GM18867 (cell line): ENCODE data around the gene SYNJ1.
"Not testable (repeated sequence)": the region's sequence is repeated elsewhere in the genome, so short reads cannot be mapped to it uniquely, and the experiment has no call there.

Experiments
- ATAC-seq: cut with Tn5 transposase; IDR thresholded peaks from one replicate; pipeline ENCODE4 v1.9.1; 2021; ENCODE audit warnings: mild to moderate bottlenecking, moderate library complexity; ENCODE audit not compliant: unreplicated experiment

SYNJ1 gene, protein sequence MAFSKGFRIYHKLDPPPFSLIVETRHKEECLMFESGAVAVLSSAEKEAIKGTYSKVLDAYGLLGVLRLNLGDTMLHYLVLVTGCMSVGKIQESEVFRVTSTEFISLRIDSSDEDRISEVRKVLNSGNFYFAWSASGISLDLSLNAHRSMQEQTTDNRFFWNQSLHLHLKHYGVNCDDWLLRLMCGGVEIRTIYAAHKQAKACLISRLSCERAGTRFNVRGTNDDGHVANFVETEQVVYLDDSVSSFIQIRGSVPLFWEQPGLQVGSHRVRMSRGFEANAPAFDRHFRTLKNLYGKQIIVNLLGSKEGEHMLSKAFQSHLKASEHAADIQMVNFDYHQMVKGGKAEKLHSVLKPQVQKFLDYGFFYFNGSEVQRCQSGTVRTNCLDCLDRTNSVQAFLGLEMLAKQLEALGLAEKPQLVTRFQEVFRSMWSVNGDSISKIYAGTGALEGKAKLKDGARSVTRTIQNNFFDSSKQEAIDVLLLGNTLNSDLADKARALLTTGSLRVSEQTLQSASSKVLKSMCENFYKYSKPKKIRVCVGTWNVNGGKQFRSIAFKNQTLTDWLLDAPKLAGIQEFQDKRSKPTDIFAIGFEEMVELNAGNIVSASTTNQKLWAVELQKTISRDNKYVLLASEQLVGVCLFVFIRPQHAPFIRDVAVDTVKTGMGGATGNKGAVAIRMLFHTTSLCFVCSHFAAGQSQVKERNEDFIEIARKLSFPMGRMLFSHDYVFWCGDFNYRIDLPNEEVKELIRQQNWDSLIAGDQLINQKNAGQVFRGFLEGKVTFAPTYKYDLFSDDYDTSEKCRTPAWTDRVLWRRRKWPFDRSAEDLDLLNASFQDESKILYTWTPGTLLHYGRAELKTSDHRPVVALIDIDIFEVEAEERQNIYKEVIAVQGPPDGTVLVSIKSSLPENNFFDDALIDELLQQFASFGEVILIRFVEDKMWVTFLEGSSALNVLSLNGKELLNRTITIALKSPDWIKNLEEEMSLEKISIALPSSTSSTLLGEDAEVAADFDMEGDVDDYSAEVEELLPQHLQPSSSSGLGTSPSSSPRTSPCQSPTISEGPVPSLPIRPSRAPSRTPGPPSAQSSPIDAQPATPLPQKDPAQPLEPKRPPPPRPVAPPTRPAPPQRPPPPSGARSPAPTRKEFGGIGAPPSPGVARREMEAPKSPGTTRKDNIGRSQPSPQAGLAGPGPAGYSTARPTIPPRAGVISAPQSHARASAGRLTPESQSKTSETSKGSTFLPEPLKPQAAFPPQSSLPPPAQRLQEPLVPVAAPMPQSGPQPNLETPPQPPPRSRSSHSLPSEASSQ (N-terminal part only)

DNA sequence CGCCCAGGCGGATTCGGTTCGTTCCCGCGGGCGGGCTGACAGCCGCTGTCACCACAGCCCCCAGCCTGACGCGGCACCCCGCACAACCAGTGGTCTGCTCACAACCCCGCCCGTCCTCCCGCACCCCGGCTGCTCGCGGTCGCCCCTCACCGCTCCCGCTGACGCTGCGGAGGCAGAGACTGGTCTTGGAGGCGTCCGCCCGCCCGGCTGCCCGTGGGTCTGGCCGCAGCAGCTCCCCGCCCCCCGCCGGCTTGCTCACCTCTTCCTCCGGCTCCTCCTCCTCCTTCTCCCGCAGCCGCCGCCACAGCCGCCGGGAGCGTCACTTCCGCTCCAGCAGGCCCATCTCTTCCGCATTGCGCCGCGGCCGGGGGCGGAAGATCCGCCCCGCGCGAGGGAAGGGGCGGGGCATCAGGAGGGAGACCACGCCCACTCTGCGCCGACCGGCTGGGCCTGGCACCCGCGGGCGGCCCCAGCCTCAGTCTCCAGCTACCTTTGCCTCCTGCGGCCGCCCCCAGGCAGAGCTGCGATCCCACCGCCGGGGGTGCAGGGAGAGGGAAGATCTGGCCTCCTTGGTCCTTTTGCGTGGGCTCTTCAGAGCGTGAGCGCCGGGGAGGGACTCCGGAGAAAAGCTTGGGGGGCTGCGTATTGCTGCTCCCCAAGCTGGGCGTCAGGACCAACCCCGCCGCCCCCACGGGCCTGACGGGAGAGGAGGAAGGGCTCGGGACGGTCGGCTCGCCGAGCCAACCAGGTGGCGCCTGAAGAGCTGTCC is at the start of gene SYNJ1:
Gene SYNJ1 (minus strand): TSS at position 327 of the 769 bp plus-strand sequence. CDS start 1,118 bp downstream, outside the sequence.
- peak; percentile 92 for ATAC-seq

DNA sequence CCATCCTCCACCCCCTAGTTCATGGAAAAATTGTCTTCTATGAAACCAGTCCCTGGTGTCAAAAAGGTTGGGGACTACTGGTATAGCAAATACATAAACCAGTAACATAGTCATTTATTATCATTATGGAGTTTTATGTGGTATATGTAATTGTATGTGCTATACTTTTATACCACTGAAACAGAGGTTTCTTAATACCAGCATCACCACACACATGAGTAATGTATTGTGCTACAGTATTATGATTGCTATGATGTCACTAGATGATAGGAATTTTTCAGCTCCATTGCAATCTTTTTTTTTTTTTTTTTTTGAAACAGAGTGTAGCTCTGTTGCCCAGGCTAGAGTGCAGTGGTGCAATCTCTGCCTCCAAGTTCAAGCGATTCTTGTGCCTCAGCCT is 49.5 kb upstream of the SYNJ1 start:
- no peak for ATAC-seq

- no peak for ATAC-seq
These were observed 48.9 kb upstream of the SYNJ1 start for GRCh38 chr21:32776743-32777142.

DNA sequence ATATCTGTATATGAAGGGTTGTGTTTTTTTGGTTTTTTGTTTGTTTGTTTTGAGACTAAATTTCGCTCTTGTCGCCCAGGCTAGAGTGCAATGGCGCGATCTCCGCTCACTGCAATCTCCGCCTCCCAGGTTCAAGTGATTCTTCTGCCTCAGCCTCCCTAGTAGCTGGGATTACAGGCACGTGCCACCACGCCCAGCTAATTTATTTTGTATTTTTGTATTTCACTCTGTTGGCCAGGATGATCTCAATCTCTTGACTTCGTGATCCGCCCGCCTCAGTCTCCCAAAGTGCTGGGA is 45.2 kb upstream of the SYNJ1 start:
- not testable (repeated sequence) for ATAC-seq

DNA sequence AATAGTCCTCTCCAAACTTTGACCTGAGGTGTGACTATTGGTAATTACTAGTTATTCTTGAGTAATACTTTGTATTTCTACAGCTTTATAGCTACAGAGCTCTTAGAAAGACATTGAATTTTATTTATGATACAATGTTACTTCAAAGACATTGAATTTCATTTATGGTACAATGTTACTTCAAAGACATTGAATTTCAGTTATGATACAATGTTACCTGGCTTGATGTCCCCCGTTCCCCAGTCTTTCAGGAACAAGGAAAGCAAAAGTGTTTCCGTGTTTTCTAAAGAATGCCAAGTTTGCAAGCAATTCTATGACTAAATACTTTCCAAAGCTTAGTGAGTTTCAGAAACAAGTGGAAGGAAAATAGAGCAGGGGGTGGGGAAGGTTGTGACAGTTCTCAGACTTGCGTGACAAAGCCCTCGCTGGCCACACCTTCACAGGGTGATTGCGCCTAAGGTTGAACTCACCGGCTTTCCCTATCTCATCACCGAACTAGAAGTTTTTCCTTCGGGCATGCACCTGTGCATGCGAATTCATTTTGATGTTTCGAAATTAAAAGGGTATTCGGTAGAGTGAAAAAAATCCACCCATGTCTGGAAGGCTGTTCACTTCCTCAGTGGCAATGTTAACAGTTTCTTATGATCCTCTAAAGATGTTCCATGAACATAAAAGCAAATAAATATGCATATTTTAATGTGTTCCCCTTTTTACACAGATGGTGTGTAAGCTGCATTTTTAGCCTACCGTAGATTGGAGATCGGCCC is 44.7 kb upstream of the SYNJ1 start:
- ATAC-seq, result no peak

DNA sequence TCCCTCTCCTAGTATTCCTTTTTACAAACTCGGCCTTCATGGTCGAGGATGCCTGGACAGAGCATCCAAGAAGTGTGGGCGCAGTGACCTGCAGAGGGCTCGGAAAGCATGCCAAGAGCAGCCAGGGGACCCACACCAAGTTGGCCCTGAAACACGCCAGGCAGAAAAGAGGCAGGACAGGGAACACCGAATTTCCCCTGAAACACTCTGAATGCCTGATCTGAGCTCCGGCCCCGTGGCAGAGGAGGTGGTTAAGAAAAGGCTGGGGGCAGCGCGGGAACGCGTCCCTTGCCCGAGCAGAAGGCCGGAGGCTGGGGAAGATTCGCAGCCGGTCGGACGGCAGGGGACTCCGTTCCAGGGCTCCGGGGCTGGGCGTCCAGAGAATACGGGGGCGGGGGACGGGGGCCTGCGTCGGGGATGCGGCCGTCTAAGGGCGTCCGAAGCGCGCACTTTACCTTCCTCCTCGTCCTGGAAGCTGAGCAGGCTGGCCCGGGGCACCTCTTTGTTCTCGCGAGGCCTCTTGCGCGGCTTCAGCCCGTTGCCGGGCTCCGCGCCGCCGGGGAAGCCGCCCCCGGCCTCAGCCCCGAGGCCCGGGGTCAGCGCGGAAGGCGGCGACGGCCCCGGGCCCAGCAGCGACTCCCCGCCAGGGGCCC is 43.2 kb upstream of the SYNJ1 start:
- peak; percentile 33 for ATAC-seq

DNA sequence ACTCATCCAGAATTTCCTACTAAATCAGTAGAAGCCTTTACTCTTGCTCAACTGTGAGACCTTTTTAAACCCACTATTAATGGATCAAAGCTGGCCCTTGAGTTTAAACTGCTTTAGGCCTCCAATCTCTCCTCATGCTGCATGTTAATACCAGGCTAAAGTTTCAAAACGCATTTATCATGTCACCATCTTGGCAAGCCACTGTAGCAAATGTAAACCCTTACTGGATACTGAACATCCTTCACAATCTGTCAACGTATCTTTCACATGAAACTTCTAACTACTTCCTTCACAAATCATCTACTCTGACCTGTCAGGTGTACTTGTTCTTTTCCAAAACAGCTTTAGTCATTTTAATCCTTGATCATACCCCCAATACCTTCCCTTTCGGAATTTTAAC is 40.7 kb upstream of the SYNJ1 start:
- ATAC-seq, result no peak

GRCh38 chr21:32765058-32765457 is 37.2 kb upstream of the SYNJ1 start:
- ATAC-seq, result no peak

GRCh38 chr21:32764186-32764585 is 36.4 kb upstream of the SYNJ1 start:
- no peak for ATAC-seq

DNA sequence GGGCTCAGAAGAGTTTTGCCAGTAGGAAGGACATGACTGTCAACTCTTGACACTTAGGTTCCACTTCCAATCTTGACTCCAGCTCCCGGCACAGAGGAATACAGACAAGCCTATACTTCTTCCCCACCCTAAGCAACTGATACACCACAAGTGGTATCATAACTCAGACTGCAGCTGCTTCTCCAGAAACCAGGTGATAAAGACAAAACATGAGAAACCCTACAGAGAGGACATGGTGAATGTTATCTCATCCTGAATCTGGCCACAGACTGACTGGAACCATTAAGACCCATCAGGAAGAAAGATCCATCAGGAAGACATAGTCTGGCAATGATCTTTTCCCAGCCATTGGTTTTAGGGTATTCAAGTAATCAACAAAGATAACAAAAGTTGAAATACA is 30.0 kb upstream of the SYNJ1 start:
- ATAC-seq, result no peak

DNA sequence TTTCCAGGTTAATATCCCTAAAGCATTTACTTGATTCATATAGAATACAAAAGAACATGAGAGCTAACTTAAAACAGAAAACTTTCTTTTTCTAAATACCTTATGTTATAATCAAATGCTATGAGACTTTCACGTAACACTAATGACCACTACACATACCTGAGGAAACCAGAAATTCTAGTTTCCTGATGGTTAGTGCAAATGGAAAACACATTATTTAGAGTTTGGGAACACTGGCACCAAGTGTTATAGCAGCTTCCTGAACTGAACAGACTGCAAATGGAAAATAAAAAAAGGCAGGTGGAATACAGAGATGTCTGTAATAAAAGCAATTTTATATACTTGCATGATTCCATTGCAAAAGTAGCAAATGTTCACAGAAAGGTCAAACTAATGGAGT is 28.3 kb upstream of the SYNJ1 start:
- ATAC-seq, result no peak

GRCh38 chr21:32753818-32754585 is 26.2 kb upstream of the SYNJ1 start:
- ATAC-seq, result no peak

GRCh38 chr21:32750405-32750804 is 22.6 kb upstream of the SYNJ1 start:
- ATAC-seq, result no peak

GRCh38 chr21:32749662-32750061 is 21.8 kb upstream of the SYNJ1 start:
- no peak for ATAC-seq

DNA sequence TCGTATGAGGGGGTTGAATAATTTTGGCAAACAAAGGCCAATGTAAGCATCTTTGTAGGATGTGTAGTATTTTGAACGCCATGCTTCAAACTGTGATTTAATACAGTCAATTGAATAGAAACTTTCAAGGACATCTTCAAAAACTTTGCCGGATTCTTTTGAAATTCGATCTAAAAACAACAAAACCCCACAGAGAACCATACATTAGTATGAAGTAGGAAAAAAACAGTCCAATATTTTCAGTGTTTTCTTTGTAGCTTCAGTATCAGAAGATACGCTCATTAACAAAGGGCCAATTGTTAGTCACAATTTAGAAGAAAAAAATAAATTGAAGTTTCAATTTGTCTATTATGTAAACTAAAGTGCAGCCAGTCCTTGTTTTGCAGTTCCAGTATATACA is 20.7 kb upstream of the SYNJ1 start:
- no peak for ATAC-seq

GRCh38 chr21:32747396-32747795 is 19.6 kb upstream of the SYNJ1 start:
- ATAC-seq, result no peak

- ATAC-seq, result not testable (repeated sequence)
These were observed 18.9 kb upstream of the SYNJ1 start for GRCh38 chr21:32746711-32747110.

DNA sequence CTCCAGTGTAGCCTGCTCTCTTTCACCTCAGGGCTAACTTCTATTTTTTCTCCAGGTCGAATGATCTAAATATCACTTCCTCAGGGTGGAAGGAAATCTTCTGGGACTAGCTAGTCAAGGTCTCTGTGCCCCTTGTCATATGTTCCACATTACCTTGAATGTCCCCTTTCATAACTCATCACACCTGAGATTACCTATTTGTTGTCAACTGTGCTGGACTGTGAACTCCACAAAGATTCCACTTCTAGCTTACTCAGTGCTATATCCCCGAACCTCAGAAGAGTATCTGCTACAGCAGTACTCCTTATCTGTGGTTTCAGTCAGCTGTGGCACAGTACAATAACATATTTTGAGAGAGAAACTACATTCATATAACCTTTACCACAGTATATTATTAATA is 14.6 kb upstream of the SYNJ1 start:
- ATAC-seq, result no peak

GRCh38 chr21:32741336-32741735 is 13.5 kb upstream of the SYNJ1 start:
- ATAC-seq, result no peak
